ENCODE measurements around the gene GRHL3. TPM values are rescaled to one million over a fixed set of nuclear protein-coding genes. Genes with fewer than 3 reads are reported as not detected.
A peak's percentile ranks its signal among the peaks of the same experiment; 100 is the strongest.

Gene GRHL3
- polyA plus RNA-seq, 3 donors = 0.03 TPM; not detected in 2

GRCh38 chr1:24391882-24392603 is 72.9 kb downstream of the GRHL3 start:
- Histone ChIP-seq H4K20me1 (ENCODE audit: insufficient read depth, low read length) (no peaks in the 10 kb centered on the region), H3K9me3 (replicated peaks in 1 of 2; ENCODE audit: control insufficient read depth in 1 of 2, insufficient read depth in 1 of 2, low read length in 2 of 2) (no peaks in the 10 kb centered on the region), H2AFZ (ENCODE audit: insufficient read depth, low read depth, low read length, poor library complexity, severe bottlenecking) (peak overlapping the region; percentile 19), H3K9ac (ENCODE audit: insufficient read depth, low read length, poor library complexity, severe bottlenecking) (no peak overlapping the region), H3K36me3 (replicated peaks in 1 of 2; ENCODE audit: control insufficient read depth in 1 of 2, insufficient read depth in 2 of 2, low read length in 2 of 2) (no peaks in the 10 kb centered on the region), H3K27ac (ENCODE audit: low read depth in 1 of 2, low read length in 2 of 2) (no peak overlapping the region), H3K27me3 (ENCODE audit: control insufficient read depth in 2 of 2, insufficient read depth in 2 of 2, low read length in 2 of 2) (no peaks in the 10 kb centered on the region), H3K4me2 (replicated peaks; ENCODE audit: extremely low read depth, low read length, poor library complexity, severe bottlenecking) (no peak overlapping the region), H3K79me2 (ENCODE audit: insufficient read depth, low read length) (no peaks in the 10 kb centered on the region), H3K4me1 (ENCODE audit: control insufficient read depth in 1 of 2, insufficient read depth in 2 of 2, low read length in 2 of 2) (no peaks in the 10 kb centered on the region), H3K4me3 (replicated peaks in 1 of 3; ENCODE audit: low read depth in 2 of 3, low read length in 3 of 3) (peak overlapping the region in 1 of 3 experiments; percentile 23)
- H3K9me3 Mint-ChIP-seq = no peaks in the 10 kb centered on the region
- H3K27me3 Mint-ChIP-seq (ENCODE audit: low read depth in 3 of 3) = peaks cover 0 to 2% (median 0%) of the 10 kb centered on the region in 3 donors
- H3K4me1 Mint-ChIP-seq = peaks cover 12% of the 10 kb centered on the region
- peaks cover 0 to 1% of the 10 kb centered on the region in 2 donors for H3K36me3 Mint-ChIP-seq
- peak; percentile 26 to 55 (median 45) for DNase-seq
- peak overlapping the region; percentile 41 to 74 for H3K4me3 Mint-ChIP-seq
- peak overlapping the region in 3 of 7 donors; percentile 35 to 81 (median 75) for H3K27ac Mint-ChIP-seq
- WGBS (ENCODE audit: insufficient coverage) = 71% methylated on average over 8 of the region's 11 CpGs
- TF ChIP-seq CTCF (IDR thresholded peaks at IDR 0.05) = peak; percentile 75
- intact Hi-C loops (cut with micrococcal nuclease) = loop anchor here (1.0 to 10.0 kb wide), 6 partner anchors 65 to 320 kb away; no protein-coding TSS in a partner anchor

GRCh38 chr1:24392604-24392946 is 73.4 kb downstream of the GRHL3 start:
- no peaks in the 10 kb centered on the region for H3K36me3 ChIP-seq (replicated peaks in 1 of 2; ENCODE audit: control insufficient read depth in 1 of 2, insufficient read depth in 2 of 2, low read length in 2 of 2)
- no peaks in the 10 kb centered on the region for H3K36me3 Mint-ChIP-seq
- H3K27me3 Mint-ChIP-seq (ENCODE audit: low read depth in 3 of 3) = peaks cover 0 to 2% (median 0%) of the 10 kb centered on the region in 3 donors
- no peak overlapping the region for H3K4me3 ChIP-seq (replicated peaks in 1 of 3; ENCODE audit: low read depth in 2 of 3, low read length in 3 of 3)
- intact Hi-C loops (cut with micrococcal nuclease) = loop anchor here (5.0 to 10.0 kb wide), 3 partner anchors 65 to 320 kb away; no protein-coding TSS in a partner anchor
- no peak for DNase-seq
- H3K4me1 ChIP-seq (ENCODE audit: control insufficient read depth in 1 of 2, insufficient read depth in 2 of 2, low read length in 2 of 2) = no peaks in the 10 kb centered on the region
- no peaks in the 10 kb centered on the region for H3K9me3 ChIP-seq (replicated peaks in 1 of 2; ENCODE audit: control insufficient read depth in 1 of 2, insufficient read depth in 1 of 2, low read length in 2 of 2)
- peaks cover 12% of the 10 kb centered on the region for H3K4me1 Mint-ChIP-seq
- H3K9ac ChIP-seq (ENCODE audit: insufficient read depth, low read length, poor library complexity, severe bottlenecking) = no peak overlapping the region
- H3K4me3 Mint-ChIP-seq = no peak overlapping the region
- no peaks in the 10 kb centered on the region for H3K27me3 ChIP-seq (ENCODE audit: control insufficient read depth in 2 of 2, insufficient read depth in 2 of 2, low read length in 2 of 2)
- WGBS (ENCODE audit: insufficient coverage) = no CpG with 5 or more reads among the region's 4 CpGs
- H3K27ac ChIP-seq (ENCODE audit: low read depth in 1 of 2, low read length in 2 of 2) = no peak overlapping the region
- no peaks in the 10 kb centered on the region for H3K9me3 Mint-ChIP-seq
- H3K4me2 ChIP-seq (replicated peaks; ENCODE audit: extremely low read depth, low read length, poor library complexity, severe bottlenecking) = no peak overlapping the region
- H4K20me1 ChIP-seq (ENCODE audit: insufficient read depth, low read length) = no peaks in the 10 kb centered on the region
- no peaks in the 10 kb centered on the region for H3K79me2 ChIP-seq (ENCODE audit: insufficient read depth, low read length)
- peak; percentile 34 for TF ChIP-seq CTCF (IDR thresholded peaks at IDR 0.05)
- peak overlapping the region in 2 of 7 donors; percentile 7 to 23 for H3K27ac Mint-ChIP-seq
- H2AFZ ChIP-seq (ENCODE audit: insufficient read depth, low read depth, low read length, poor library complexity, severe bottlenecking) = peak overlapping the region; percentile 19
